Mesenteric fat pad (tissue), 1 donor: ENCODE measurements around the gene RNGTT. TPM values are rescaled to one million over a fixed set of nuclear protein-coding genes. Genes with fewer than 3 reads are reported as not detected.
"Not testable (repeated sequence)": the region's sequence is repeated elsewhere in the genome, so short reads cannot be mapped to it uniquely, and the experiment has no call there.

ENCODE experiments used
- DNase-seq: peaks from one replicate; pipeline ENCODE4 v3.0.0-alpha.2; 2020; ENCODE audit warnings: low spot score
- total RNA-seq: library from RNA; stranded (reverse); fragmentation: NEBNext Ultra II Directional; extraction: Animal tissue kit (Norgen Biotek cat#: 25700); gene quantifications from one replicate; pipeline ENCODE4 v1.2.1, GENCODE V29; 2021
- donor health status: DM: yes; HTN: yes; CAD: no.

RNGTT gene
- total RNA-seq, 1 donor from 2014 or later, result 11.6 TPM

GRCh38 chr6:88914895-88915598 lies 48.4 kb downstream of the RNGTT start:
- no peak for DNase-seq

GRCh38 chr6:88914180-88914579 lies 49.2 kb downstream of the RNGTT start:
- no peak for DNase-seq

- no peak for DNase-seq
These were observed 49.9 kb downstream of the RNGTT start for GRCh38 chr6:88913471-88913870.

DNA sequence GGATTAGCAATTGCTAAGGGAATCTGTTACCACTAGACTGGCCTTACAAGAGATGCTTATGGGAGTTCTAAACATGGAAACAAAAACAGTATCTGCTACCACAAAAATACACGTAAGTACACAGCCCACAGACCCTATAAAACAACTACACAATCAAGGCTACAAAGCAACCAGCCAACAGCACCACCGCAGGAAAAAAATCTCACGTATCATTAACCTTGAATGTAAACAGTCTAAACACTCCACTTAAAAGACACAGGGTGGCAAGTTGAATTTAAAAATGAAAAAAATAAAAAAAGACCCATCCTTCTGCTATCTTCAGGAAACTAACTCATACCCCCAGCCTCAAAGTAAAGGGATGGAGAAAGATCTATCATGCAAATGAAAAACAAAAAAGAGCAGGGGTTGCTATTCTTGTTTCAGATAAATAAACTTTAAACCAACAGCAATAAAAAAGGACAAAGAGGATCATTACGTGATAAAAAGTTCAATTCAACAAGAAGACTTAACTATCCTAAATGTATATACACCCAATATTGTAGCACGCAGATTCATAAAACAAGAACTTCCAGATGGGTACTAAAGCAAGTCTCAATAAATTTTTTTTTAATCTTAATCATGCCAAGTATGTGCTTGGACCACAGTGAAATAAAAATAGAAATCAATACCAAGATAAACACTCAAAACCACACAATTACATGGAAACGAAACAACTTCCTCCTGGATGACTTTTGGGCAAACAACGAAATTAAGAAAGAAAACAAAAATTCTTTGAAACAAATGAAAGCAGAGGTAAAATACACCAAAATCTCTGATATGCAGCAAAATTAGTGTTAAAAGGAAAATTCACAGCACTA lies 52.3 kb downstream of the RNGTT start:
- DNase-seq, result no peak

- DNase-seq, result no peak
These were observed 54.5 kb downstream of the RNGTT start for GRCh38 chr6:88908598-88909548.

DNA sequence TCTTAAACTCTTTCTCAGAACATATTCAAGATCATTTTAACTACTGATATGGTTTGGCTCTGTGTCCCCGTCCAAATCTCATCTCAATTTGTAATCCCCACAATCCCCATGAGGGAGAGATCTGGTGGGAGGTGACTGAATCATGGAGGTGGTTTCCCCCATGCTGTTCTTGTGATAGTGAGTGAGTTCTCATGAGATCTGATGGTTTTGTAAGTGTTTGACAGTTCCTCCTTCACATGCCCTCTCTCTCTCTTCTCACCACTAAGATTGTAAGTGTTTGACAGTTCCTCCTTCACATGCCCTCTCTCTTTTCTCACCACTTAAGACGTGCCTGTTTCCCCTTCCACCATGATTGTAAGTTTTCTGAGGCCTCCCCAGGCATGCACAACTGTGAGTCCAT lies 56.3 kb downstream of the RNGTT start:
- DNase-seq, result not testable (repeated sequence)

GRCh38 chr6:88899569-88900316 lies 63.7 kb downstream of the RNGTT start:
- DNase-seq, result no peak

- no peak for DNase-seq
These were observed 67.5 kb downstream of the RNGTT start for GRCh38 chr6:88895911-88896310.

- no peak for DNase-seq
These were observed 72.3 kb downstream of the RNGTT start for GRCh38 chr6:88890860-88891845.

DNA sequence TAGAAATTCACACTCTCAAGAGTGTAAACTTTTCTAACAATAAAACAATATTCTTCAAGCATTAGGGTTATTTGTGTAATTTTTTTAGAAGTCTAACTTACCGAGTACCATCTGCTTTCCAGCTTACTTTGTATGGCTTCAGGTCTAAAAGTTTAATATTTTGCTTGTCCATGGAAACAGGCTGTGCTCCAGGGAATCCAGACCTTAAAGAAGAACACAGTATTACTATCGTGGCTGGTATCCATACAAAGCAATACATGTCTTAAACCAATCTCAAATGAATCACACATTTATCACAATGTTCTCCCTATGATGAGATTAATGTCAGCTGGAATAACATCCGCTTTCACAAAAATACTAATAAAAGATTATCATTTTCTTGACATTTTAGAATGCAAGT lies 73.0 kb downstream of the RNGTT start:
- no peak for DNase-seq

DNA sequence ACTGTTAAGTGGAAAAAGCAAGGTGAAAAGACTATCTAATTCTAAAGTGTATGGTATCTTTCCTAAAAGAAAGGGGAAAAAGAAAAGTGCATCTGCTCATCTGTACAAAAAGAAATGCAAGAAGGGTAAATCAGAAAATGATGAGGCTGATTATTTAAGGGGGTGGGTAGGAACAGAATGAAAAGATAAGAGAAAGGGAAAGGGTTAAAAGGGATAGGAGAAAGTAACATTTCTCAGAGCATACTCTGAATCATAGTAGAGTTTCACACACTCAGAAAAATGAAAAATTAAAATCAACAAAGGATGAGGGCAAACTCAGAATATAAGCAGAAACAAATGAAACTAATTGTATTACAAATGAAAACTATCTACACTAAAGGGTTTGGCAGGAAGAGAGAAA lies 79.1 kb downstream of the RNGTT start:
- DNase-seq, result no peak

- no peak for DNase-seq
These were observed 80.9 kb downstream of the RNGTT start for GRCh38 chr6:88882536-88882935.

- no peak for DNase-seq
These were observed 82.0 kb downstream of the RNGTT start for GRCh38 chr6:88881451-88881850.

GRCh38 chr6:88880021-88880420 lies 83.4 kb downstream of the RNGTT start:
- no peak for DNase-seq

- DNase-seq, result no peak
These were observed 85.5 kb downstream of the RNGTT start for GRCh38 chr6:88877893-88878292.

DNA sequence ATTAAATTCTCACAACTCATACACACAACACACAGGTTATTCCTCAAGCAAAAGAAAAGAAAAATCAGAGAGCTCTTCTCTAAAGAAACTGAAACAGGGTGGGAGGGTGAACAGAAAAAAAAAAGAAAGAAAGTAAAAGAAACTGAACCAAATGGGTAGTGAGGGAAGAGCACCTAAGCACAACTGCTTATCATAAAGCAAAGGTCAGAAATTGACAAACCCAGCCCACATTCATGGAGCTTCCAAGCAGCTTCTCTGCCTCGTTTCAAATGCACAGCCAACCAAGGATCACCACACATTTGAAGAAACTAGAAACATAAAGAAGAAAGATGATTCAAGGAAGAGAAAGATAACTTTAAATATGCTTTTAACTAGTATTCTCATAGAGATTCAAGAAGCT lies 90.5 kb downstream of the RNGTT start:
- DNase-seq, result no peak

GRCh38 chr6:88871498-88871897 lies 91.9 kb downstream of the RNGTT start:
- DNase-seq, result no peak

DNA sequence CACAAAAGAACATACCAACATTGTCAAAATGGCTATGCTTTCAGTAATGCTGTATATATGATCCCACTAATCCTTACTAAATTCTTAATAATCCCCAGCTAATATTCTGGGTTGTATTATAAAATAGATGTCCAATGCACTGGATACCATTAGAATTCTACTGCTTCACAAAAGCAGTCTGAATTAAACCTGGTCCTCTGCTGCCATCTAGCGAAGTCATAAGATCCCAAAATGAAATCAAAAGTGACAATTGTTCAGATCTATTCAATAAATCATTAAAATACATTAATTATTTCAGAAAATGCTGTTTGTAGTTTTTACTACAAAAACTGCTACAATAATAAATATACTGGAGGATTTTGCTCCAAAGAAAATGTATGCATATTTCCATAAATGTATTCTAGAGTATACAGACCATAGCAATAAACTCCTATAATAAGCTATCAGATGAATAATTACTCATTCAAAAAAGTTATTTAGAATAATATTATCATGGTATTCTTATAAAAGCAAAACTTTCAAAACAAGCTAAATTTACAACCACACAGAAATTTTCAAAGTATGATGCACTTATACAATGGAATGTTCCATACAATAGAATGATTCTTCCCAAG lies 92.6 kb downstream of the RNGTT start:
- no peak for DNase-seq
